ENCODE data around the gene SGMS1.
"Not testable (repeated sequence)": the region's sequence is repeated elsewhere in the genome, so short reads cannot be mapped to it uniquely, and the experiment has no call there.

The SGMS1 gene

GRCh38 chr10:50556237-50557120 is 67.3 kb downstream of the SGMS1 start:
- no peak for DNase-seq (ENCODE audit: low read depth in 2 of 2)

DNA sequence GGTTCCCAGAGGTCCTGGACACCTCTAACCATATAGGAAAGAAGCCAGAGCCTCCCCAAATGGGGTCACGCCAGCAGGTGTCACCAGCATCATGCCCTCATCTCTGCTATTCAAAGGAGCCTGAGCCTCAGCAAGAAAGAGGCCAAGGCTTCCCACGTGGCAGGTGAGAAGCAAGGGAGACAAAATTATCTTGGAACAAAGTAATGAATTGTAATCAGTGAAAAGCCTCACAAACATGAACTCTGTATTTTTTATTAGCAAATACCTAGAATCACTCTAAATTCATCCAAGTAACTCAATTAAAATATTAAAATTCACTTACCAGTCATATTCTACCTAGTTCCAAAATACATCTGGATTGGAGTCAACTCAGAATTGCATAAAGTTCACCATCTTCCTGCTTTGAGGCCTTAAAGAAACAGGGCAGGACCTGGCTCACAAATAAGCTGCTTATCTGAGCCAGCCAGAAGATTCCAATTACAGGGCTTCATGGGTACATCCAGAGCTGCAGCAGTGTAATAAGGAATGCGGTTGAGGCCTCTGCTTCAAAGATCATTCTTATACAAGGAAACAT is 68.7 kb downstream of the SGMS1 start:
- DNase-seq (ENCODE audit: low read depth in 2 of 2) = no peak

GRCh38 chr10:50554376-50554994 is 69.3 kb downstream of the SGMS1 start:
- DNase-seq (ENCODE audit: low read depth in 2 of 2) = no peak

GRCh38 chr10:50552771-50553535 is 70.8 kb downstream of the SGMS1 start:
- DNase-seq (ENCODE audit: low read depth in 2 of 2) = no peak

- DNase-seq (ENCODE audit: low read depth in 2 of 2) = no peak
Observed at GRCh38 chr10:50552308-50552707, 71.4 kb downstream of the SGMS1 start.

DNA sequence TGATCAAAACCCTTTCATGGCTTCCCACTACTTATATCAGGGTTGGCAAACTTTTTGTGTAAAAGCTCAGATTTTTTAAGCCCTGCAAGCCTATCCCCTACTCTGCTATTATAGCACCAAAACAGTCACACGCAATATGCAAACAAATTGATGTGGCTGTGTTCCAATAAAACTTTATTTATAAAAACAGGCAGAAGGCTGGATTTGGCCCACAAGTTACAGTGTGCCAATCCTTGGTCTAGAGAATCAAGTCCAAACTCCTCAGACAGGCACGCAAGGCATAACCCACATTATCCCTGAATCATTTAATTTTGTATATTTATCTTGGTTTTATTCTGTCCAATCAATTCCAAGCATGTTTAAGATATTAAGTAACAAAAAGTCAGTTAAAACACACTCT is 71.9 kb downstream of the SGMS1 start:
- DNase-seq (ENCODE audit: low read depth in 2 of 2) = no peak

GRCh38 chr10:50550291-50550839 is 73.4 kb downstream of the SGMS1 start:
- no peak for DNase-seq (ENCODE audit: low read depth in 2 of 2)

DNA sequence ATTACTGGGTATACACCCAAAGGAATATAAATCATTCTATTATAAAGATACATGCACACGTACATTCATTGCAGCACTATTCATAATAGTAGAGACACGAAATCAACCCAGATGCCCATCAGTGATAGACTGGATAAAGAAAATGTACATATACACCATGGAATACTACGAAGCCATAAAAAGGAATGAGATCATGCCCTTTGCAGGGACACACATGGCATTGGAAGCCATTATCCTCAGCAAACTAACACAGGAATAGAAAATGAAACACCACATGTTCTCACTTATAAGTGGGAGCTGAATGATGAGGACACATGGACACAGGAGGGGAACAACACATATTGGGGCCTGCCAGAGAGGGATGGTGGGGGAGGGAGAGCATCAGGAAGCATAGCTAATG is 74.6 kb downstream of the SGMS1 start:
- not testable (repeated sequence) for DNase-seq (ENCODE audit: low read depth in 2 of 2)

DNA sequence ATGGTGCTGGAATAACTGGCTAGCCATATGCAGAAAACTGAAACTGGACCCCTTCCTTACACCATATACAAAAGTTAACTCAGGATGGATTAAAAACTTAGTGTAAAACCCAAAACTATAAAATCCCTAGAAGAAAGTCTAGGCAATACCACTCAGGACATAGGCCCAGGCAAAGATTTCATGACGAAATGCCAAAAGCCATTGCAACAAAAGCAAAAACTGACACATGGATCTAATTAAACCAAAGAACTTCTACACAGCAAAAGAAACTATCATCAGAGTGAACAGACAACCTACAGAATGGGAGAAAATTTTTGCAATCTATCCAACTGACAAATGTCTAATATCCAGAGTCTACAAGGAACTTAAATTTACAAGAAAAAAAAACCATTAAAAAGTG is 75.3 kb downstream of the SGMS1 start:
- DNase-seq (ENCODE audit: low read depth in 2 of 2) = not testable (repeated sequence)

GRCh38 chr10:50546287-50546686 is 77.5 kb downstream of the SGMS1 start:
- DNase-seq (ENCODE audit: low read depth in 2 of 2) = not testable (repeated sequence)

GRCh38 chr10:50545846-50546245 is 77.9 kb downstream of the SGMS1 start:
- DNase-seq (ENCODE audit: low read depth in 2 of 2) = no peak

DNA sequence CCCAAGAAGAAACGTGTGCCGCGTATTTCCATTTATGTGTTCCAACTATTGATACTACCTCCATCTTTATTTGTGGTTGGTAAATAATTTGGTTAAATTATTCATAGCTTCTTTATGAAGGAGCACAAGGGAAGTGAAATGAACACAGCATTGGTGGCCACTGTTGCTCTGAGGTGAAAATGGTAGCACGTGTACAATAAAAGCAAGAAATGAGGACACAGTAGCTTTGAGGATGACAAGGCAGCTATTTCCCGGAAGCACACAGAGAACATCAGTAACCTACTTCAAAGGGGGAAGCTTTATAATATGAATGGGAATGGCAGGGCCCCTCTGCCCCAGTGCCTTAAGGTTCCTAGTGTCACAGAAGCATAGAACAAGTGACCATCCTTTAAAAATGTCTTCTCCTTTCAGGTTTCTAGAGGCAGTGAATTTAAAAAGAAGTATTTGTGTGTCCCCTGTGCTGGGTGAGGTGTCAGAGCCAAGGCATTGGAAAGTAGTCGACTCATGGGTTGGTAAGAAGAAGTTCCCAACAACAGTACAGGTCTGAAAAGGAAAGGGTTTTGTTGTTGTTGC is 78.8 kb downstream of the SGMS1 start:
- no peak for DNase-seq (ENCODE audit: low read depth in 2 of 2)

DNA sequence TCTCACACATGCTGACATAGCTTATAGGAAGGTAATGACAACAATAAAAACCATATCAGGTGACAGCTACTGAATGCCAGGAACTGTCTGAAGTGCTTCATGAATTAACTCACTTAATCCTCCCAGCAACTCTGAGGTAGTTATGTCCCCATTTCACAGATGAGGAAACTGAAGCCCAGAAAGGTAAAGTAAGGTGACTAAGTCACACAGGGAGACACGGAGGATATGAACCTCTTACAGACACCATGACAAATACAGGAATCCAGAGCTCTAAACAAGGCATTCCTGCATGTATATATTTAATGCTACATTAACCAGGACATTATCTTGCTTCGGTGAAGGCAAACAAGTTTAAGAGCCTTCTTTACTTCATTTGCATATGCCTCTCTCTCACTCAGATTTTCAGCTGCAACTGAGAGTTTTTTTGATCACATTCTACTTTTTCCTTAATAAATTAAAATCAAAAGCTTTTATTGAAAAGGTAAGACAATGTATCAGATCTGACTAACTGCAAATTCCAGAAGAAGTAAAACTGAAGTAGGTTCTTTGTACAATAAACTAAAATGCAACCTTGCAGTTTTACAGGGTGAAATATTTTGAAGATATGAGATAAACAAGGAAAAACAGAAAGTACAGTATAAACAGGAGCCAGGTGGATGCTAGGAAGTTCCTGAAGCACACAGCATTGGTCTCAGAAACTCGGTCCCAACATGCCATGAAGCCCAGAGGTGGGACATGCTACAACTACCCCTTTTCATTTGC is 79.5 kb downstream of the SGMS1 start:
- DNase-seq (ENCODE audit: low read depth in 2 of 2) = no peak

GRCh38 chr10:50542871-50543270 is 80.9 kb downstream of the SGMS1 start:
- DNase-seq (ENCODE audit: low read depth in 2 of 2) = no peak

DNA sequence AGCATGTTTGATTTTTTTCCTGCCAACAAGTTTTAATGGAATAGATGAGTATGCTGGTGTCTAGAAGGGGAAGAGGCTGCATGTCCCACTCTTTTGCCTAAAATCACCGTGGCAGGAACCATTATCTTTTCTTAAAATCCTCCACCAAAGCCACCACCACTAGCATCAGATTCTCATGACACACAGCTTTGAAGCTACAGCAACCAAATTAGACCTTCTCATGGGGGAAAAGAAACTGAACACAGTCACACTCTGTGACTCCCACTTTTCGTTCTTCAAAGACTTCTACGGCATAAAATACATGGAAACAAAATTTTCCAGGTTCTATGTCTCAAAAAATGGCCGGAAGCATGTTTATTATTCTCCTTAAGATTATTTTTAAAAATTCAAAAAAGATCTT is 81.8 kb downstream of the SGMS1 start:
- DNase-seq (ENCODE audit: low read depth in 2 of 2) = no peak

GRCh38 chr10:50541317-50541716 is 82.4 kb downstream of the SGMS1 start:
- no peak for DNase-seq (ENCODE audit: low read depth in 2 of 2)

GRCh38 chr10:50540826-50541122 is 83.0 kb downstream of the SGMS1 start:
- DNase-seq (ENCODE audit: low read depth in 2 of 2) = no peak

DNA sequence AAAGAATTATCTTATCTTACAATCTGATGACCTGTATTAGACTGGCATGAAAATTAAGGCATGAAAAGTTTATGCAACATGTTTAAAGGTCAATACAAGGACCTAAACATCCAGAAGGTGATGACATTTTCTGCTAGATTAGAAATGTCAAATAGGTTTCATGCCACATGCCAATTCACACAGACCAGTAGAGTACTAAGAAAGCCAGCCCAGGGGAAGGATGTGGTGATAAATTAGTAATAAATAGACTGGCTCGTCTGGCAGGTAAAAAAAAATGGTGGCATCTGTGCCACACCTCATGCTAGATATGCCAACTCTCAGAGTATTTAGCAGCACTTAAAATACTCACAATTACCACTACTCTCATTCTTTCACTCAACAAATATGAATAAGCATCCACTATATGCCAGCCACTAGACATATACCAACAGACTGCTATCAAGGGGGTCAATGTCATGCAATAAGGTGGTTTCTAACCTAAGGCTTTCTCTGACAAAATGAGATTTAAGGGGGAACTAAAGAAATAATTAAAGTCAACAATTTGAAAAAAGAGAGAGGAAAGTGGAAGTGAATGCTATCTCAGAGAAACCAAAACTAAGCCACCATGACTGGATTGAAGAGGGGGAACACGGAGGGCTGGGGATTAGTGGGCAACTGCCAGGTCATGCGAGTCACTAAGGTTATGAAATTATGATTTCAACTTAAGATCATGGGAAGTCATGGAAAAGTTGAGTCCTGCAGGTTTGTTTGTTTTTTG is 83.5 kb downstream of the SGMS1 start:
- no peak for DNase-seq (ENCODE audit: low read depth in 2 of 2)

DNA sequence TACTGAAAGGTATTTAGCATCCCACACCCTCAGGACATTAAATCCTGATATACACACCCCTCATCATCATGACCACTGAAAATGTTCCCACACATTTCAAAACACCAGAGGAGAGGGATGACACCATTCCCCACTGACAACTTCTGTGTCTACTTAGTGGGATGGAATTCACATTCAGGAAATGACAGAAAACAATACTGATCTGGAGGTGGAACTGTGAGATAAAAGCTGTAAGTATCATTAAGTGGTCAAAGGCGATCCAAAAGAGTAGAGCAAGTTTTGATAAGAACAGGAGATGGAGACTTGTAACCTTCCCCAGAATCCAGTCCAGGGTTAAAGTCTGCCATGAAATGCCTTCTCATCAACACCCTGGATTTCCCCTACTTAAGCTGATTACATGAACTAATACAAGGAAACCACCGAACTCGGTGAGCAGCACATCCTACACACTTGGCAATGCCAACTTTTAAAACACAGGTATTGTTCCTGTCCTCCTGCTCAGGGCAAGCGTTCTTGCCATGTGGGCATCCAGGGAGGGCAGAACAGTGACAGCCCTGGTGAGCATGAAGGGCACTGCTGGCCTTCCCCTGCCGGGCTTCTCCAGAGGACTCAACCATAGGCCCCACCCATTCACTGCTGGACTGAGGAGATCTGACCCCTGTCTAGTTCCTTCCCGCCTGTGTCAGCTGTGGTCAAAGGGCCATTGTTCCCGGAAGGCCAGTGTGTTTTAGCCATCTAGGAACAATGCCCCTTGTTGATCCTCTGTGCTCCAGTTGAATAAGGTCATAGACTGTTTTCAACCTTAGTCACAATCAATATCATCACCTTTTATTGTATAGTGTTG is 85.0 kb downstream of the SGMS1 start:
- no peak for DNase-seq (ENCODE audit: low read depth in 2 of 2)

Data from stimulated activated CD4-positive, alpha-beta T cell treated with anti-CD3 and anti-CD28 coated beads, Interleukin-15, amount 100 ng/mL, for 48 hours (primary cell).